RWPE2 (cell line): ENCODE results near the gene GAB2.

Source experiments
- ATAC-seq: fragments of 200-7000 bp; cut with Tn5 transposase; 3 replicates; pipeline ENCODE4 v1.9.1; 2021; ENCODE audit warnings: low read depth
- DNase-seq: peaks from one replicate; pipeline ENCODE4 v3.0.0-alpha.2; 2020; ENCODE audit warnings: low spot score
- H3K27ac ChIP-seq: fragments of 450-650 bp; 2 replicates; pipeline ENCODE4 v1.5.1; 2017; ENCODE audit warnings: mild to moderate bottlenecking; ENCODE audit not compliant: poor library complexity, severe bottlenecking
- H3K27me3 ChIP-seq: fragments of 250-450 bp; sonication (Bioruptor Pico); 2 replicates; pipeline ENCODE4 v1.5.1; 2021; ENCODE audit warnings: mild to moderate bottlenecking, moderate library complexity; ENCODE audit not compliant: insufficient read depth, poor library complexity, severe bottlenecking
- H3K36me3 ChIP-seq: fragments of 250-450 bp; sonication (Bioruptor Pico); 2 replicates; pipeline ENCODE4 v1.5.1; 2020; ENCODE audit warnings: low read depth, mild to moderate bottlenecking, moderate library complexity
- H3K4me1 ChIP-seq: fragments of 250-450 bp; sonication (Bioruptor Pico); 2 replicates; pipeline ENCODE4 v1.5.1; 2021; ENCODE audit warnings: mild to moderate bottlenecking, moderate library complexity; ENCODE audit not compliant: insufficient read depth, poor library complexity, severe bottlenecking
- H3K4me3 ChIP-seq: fragments of 250-450 bp; sonication (Bioruptor Pico); 2 replicates; pipeline ENCODE4 v1.5.1; 2021; ENCODE audit warnings: mild to moderate bottlenecking, moderate library complexity; ENCODE audit not compliant: severe bottlenecking
- H3K9me3 ChIP-seq: fragments of 250-450 bp; sonication (Bioruptor Pico); 2 replicates; pipeline ENCODE4 v1.5.1; 2021; ENCODE audit warnings: mild to moderate bottlenecking, moderate library complexity; ENCODE audit not compliant: severe bottlenecking
- TF ChIP-seq, protein P1 (sequence below): fragments of 450-650 bp; IDR thresholded peaks from one replicate; pipeline ENCODE4 v1.5.1; 2017; ENCODE audit warnings: mild to moderate bottlenecking, moderate library complexity; ENCODE audit not compliant: poor library complexity, severe bottlenecking

Gene GAB2

DNA sequence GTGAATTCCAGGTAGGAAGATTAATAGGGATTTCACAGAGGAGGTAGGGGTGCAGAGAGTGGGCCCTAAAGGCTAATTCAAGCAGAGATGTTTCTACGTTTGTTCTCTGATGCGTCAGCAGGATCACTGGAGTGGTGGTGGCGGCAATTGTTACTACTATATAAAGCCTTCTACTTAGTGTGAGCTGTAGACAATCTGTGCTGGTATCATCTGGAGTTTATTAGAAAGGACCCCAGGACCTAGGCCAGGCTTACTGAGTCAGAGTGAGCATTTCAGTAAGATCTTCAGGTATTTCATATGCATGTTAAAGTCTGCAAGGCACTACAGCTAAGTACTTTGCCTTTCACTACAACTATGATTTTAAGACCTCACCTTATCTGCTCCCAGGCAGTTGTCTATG is 169.4 kb downstream of the GAB2 start:
- Histone ChIP-seq H3K27me3 (no peaks in the 10 kb centered on the region), H3K36me3 (no peaks in the 10 kb centered on the region), H3K27ac (no peak overlapping the region), H3K4me3 (no peak overlapping the region), H3K9me3 (no peaks in the 10 kb centered on the region), H3K4me1 (no peaks in the 10 kb centered on the region)
- DNase-seq = no peak
- TF ChIP-seq, protein P1, sequence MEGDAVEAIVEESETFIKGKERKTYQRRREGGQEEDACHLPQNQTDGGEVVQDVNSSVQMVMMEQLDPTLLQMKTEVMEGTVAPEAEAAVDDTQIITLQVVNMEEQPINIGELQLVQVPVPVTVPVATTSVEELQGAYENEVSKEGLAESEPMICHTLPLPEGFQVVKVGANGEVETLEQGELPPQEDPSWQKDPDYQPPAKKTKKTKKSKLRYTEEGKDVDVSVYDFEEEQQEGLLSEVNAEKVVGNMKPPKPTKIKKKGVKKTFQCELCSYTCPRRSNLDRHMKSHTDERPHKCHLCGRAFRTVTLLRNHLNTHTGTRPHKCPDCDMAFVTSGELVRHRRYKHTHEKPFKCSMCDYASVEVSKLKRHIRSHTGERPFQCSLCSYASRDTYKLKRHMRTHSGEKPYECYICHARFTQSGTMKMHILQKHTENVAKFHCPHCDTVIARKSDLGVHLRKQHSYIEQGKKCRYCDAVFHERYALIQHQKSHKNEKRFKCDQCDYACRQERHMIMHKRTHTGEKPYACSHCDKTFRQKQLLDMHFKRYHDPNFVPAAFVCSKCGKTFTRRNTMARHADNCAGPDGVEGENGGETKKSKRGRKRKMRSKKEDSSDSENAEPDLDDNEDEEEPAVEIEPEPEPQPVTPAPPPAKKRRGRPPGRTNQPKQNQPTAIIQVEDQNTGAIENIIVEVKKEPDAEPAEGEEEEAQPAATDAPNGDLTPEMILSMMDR = no peak
- ATAC-seq = no peak

DNA sequence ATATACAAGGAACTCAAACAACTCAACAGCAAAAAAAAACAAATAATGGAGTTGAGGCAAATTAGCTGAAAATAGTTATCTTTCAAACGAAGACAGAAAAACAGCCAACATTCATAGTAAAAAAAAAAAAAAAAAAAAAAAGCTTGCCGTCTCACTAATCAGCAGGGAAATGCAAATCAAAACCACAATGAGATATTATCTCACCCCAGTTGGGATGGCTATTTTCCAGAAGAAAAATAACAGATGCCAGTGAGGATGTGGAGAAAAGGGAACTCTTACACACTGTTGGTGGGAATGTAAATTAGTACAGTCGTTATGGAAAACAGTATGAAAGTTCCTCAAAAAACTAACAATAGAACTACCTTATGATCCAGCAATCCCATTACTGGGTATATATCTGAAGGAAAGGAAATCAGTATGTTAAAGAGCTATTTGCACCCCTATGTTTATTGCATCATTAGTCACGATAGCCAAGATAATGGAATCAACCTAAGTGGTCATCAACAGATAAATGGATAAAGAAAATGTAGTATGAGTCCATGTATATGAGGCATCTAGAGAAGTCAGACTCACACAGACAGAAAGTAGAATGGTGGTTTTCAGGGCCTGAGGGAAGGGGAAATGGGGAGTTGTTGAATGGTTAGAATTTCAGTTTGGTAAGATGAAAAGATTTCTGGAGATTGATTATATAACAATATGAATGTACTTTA is 172.9 kb downstream of the GAB2 start:
- no peak for ATAC-seq
- TF ChIP-seq, protein P1 = no peak
- H3K36me3 ChIP-seq = no peaks in the 10 kb centered on the region

DNA sequence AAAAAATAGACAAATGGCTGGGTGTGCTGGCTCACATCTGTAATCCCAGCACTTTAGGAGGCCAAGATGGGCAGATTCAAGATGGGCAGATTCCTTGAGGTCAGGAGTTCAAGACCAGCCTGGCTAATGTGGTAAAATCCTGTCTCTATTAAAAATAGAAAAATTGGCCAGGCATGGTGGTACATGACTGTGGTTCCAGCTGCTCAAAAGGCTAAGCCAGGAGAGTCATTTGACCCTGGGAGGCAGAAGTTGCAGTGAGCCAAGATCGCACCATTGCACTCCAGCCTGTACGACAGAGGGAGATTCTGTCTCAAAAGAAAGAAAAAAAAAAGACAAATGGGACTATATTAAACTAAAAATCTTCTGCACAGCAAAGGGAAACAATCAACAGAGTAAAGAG is 173.5 kb downstream of the GAB2 start:
- DNase-seq (no peak), ATAC-seq (no peak)
- H3K27ac ChIP-seq = no peak overlapping the region
- no peak overlapping the region for H3K4me3 ChIP-seq
- H3K4me1 ChIP-seq = no peaks in the 10 kb centered on the region
- no peaks in the 10 kb centered on the region for H3K36me3 ChIP-seq
- TF ChIP-seq, protein P1 = no peak
- H3K9me3 ChIP-seq = no peaks in the 10 kb centered on the region
- H3K27me3 ChIP-seq = no peaks in the 10 kb centered on the region

More for the DNA sequence above, 172.9 kb downstream of the GAB2 start:
- Histone ChIP-seq H3K27ac (no peak overlapping the region), H3K9me3 (no peaks in the 10 kb centered on the region), H3K27me3 (no peaks in the 10 kb centered on the region), H3K4me1 (no peaks in the 10 kb centered on the region), H3K4me3 (no peak overlapping the region)
- DNase-seq = no peak

DNA sequence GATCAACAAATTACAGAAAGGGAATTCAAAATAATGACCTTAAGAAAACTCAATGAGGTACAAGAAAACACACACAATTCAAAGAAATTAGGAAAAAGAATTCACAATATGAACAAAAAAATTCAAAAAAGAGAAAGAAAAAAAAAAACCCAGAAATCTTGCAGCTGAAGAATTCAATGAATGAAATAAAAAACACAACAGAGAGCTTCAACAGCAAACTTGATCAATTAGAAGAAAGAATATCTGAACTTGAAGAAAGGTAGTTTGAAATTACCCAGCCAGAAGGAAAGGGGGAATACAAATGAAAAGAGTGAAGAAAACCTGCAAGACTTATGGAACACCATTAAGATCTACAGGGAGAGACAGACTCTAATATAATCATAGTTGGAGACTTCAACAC is 176.1 kb downstream of the GAB2 start:
- ATAC-seq = no peak
- H3K36me3 ChIP-seq = no peaks in the 10 kb centered on the region
- H3K9me3 ChIP-seq = no peaks in the 10 kb centered on the region

DNA sequence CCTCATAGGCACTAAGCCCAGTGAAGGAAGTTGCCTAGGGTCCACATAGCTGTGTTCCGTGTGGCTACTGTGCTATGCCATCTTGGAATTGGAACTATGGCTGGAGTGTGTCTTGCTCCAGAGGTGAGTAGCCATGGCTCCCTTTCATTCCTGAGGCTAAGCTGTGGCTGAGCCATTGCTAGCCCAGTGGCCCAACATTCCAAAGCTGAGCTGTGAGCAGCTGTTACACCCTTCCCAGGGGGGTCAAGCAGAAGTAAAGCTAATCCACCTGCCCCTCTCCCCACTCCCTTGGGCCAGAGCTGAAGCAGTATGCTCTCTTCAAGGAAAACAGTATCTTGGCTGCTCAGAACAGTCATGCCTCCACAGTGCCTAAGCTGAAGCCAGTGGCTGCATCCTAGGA is 177.8 kb downstream of the GAB2 start:
- no peak for DNase-seq
- H3K4me1 ChIP-seq = no peaks in the 10 kb centered on the region
- ATAC-seq = no peak
- H3K4me3 ChIP-seq = no peak overlapping the region
- no peak overlapping the region for H3K27ac ChIP-seq
- TF ChIP-seq, protein P1 = no peak
- no peaks in the 10 kb centered on the region for H3K36me3 ChIP-seq
- no peaks in the 10 kb centered on the region for H3K9me3 ChIP-seq
- H3K27me3 ChIP-seq = no peaks in the 10 kb centered on the region

More for the DNA sequence above, 176.1 kb downstream of the GAB2 start:
- DNase-seq = no peak
- Histone ChIP-seq H3K27me3 (no peaks in the 10 kb centered on the region), H3K27ac (no peak overlapping the region), H3K4me3 (no peak overlapping the region), H3K4me1 (no peaks in the 10 kb centered on the region)
- TF ChIP-seq, protein P1 = no peak
